ENCODE results near the gene DCAF8.

DCAF8 gene

DNA sequence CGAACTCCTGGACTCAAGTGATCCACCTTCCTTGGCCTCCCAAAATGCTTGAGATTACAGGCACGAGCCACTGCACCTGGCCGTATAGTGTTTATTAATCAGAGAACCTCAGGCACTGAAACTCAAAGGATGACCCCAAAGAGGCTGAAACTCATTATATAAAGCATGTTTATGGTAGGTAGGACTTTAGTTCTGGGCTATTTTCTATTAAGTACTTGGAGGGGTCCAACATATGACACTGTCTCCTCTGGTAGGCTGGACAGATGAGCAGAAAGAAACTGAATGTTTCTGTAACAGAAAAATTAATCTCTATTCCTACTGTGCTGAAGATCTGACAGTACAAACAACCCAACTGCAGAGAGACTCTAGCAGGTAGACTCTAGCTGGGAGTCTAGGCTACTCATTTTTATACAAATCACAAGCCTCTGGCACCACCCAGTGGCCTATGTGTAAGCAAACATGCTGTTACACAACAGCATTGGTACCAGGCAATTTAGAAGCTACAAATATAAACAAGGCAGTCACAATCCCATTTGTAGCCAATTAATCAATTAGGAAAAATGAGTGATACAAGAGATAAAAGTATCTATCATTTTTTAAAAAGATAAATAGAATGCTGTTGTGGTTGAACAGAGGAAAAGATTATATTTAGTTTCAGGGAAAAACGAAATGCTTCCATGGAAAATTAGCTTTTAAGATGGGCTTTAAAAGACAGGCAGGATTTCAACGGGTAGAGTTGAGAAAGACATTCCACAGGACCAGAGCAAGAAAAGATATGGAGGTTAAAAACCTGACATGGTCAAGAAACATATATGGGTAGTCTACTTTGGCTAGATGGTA is 10.4 kb downstream of the DCAF8 start:
- TF ChIP-seq, protein P1, sequence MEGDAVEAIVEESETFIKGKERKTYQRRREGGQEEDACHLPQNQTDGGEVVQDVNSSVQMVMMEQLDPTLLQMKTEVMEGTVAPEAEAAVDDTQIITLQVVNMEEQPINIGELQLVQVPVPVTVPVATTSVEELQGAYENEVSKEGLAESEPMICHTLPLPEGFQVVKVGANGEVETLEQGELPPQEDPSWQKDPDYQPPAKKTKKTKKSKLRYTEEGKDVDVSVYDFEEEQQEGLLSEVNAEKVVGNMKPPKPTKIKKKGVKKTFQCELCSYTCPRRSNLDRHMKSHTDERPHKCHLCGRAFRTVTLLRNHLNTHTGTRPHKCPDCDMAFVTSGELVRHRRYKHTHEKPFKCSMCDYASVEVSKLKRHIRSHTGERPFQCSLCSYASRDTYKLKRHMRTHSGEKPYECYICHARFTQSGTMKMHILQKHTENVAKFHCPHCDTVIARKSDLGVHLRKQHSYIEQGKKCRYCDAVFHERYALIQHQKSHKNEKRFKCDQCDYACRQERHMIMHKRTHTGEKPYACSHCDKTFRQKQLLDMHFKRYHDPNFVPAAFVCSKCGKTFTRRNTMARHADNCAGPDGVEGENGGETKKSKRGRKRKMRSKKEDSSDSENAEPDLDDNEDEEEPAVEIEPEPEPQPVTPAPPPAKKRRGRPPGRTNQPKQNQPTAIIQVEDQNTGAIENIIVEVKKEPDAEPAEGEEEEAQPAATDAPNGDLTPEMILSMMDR (conservative IDR thresholded peaks at IDR 0.05; ENCODE audit: low read length): peak; percentile 80
- DNase-seq (ENCODE audit: low read depth): peak; percentile 81
- no peak overlapping the region for H3K4me3 ChIP-seq (ENCODE audit: low read length)

DNA sequence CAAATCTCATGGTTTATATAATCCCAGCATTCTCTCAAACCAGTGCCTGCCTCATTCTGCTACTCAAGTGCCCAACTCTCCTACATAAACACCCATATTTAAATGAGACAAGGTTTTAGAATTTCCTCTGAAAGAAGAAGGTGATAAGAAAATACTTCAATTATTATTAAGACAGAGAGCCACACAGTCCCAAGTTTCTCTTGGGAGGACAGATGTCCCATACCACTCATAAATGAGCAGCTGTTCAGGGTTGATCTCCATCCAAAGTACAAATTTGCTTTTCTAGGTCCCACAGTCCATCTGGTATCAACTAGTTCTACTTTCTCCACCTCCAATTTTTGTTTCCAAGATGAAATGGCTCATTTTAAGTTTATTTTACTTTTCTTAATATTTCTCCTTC is 11.3 kb downstream of the DCAF8 start:
- no peak overlapping the region for H3K4me3 ChIP-seq (ENCODE audit: low read length)
- TF ChIP-seq, protein P1 (conservative IDR thresholded peaks at IDR 0.05; ENCODE audit: low read length): no peak
- DNase-seq (ENCODE audit: low read depth): no peak

DNA sequence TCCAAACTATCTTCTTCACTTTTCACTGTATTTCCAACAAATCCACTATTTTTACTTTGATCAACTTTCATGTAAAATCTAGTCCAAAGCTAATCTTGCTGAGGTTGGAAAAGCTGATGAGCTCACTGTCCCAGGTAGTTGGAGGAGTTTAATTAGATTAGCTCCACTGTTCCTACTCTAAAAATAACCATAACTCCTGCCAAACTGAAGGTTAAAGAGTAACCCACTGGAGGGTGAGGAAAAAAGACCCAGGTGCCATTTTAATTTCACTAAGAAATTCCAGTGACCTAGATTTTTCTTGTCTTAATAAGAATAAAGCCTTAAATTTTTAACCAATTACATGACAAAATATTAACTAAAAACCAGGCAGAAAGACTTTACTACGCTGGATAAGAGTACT is 15.3 kb downstream of the DCAF8 start:
- H3K4me3 ChIP-seq (ENCODE audit: low read length): no peak overlapping the region
- TF ChIP-seq, protein P1 (conservative IDR thresholded peaks at IDR 0.05; ENCODE audit: low read length): no peak
- DNase-seq (ENCODE audit: low read depth): no peak

DNA sequence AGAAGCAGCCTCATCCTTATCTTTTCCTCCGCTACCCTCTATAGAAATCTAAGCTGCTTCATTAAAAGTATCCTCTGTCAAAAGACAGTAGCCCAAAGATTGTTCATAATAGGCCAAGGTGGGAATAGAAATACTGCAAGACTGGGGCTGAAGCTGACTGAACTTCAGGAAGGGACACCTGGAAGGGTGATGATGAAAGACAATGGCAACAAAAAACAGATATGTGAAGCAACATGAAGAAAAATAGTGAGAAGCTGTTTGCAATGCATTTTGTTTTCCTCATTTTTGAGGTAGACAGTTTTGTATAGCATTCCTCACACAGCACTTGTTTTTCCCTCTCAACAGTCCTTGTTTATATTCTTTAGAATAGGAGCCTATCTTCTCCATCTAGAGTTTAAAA is 16.9 kb downstream of the DCAF8 start:
- DNase-seq (ENCODE audit: low read depth): no peak
- TF ChIP-seq, protein P1 (conservative IDR thresholded peaks at IDR 0.05; ENCODE audit: low read length): no peak
- H3K4me3 ChIP-seq (ENCODE audit: low read length): no peak overlapping the region

DNA sequence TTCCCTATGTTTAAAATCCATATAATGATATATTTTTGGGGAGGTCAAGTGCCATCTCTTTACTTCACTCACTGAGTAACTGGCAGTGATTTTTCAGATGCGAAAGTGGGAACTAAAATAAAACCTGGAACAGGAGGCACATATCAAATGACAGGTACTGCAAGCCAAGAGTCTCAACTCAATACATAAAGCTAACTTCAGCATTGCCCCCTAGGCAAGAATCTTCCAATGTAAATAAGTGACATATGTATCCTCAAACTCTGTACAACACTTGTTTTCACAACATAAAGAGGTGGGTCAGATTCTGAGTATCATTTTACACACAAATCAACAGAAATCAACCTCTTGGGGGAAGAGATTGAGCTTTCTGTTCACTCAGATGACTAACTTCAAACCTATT is 18.1 kb downstream of the DCAF8 start:
- TF ChIP-seq, protein P1 (conservative IDR thresholded peaks at IDR 0.05; ENCODE audit: low read length): no peak
- H3K4me3 ChIP-seq (ENCODE audit: low read length): no peak overlapping the region
- no peak for DNase-seq (ENCODE audit: low read depth)

DNA sequence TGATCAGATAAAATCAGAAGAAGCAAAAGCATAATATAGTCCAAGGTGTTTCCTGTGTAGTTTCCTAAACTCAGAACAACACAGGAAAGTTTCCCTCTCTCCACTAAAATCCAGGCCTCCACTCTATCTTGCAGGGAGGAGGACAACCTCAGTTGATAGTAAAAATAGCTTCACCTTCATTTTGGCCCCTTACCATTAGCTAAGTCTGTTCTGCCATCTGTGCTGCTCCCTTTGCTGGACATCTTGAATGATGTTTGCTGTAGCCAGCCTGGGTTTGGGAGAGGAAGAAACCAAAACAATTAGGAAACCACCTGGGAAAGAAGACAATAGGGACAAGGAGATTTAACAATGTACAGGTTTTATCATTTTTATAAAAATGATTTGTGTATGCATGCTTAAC is 18.6 kb downstream of the DCAF8 start:
- DNase-seq (ENCODE audit: low read depth): no peak
- no peak overlapping the region for H3K4me3 ChIP-seq (ENCODE audit: low read length)
- TF ChIP-seq, protein P1 (conservative IDR thresholded peaks at IDR 0.05; ENCODE audit: low read length): no peak

DNA sequence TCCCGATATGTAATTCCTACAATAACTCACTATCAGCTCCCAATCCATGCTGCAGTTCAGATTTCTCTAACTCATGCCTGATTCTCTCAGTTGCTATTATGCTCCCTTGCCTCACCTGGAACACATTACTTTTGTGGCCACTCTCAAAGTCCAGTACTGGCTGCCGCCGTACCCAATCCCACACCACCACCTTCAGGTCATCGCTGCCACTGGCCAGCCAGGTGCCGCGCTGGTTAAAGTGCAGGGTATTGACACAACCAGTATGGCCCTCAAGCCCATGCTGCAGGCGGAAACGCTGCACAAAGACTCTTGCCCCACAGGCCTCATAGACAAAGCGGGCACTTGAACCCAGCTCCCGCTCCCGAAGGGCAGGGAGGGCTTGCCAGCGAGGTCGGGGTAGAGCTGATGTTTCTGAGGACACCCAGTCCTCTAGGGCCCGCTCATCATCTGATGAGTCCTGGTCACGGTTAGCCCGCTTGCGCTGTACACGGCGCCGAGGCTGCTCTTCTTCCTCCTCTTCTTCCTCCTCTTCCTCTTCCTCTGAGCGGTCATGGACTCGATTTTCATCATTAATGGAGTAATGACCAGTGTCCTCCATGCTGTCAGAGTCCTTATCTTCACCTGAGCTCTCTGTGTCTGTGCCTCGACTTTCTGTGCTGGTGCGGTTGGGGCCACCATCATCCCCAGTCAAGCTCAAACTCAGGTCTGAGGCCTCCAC is 22.6 kb downstream of the DCAF8 start:
- TF ChIP-seq, protein P1 (conservative IDR thresholded peaks at IDR 0.05; ENCODE audit: low read length): no peak
- no peak for DNase-seq (ENCODE audit: low read depth)
- H3K4me3 ChIP-seq (ENCODE audit: low read length): no peak overlapping the region

Data from AG10803 (cell line).